Activated T-cell treated with anti-CD3 and anti-CD28 coated beads, Interleukin-2, amount 50 U/mL, for 72 hours (primary cell): ENCODE data around the gene DIAPH2. TPM values are rescaled to one million over a fixed set of nuclear protein-coding genes. Genes with fewer than 3 reads are reported as not detected.
A peak's percentile ranks its signal among the peaks of the same experiment; 100 is the strongest.

Experiments
- ATAC-seq, 2 donors: fragments of 150-1000 bp; cut with Tn5 transposase; replicated peaks in 1 of 2; 2 replicates each; pipeline ENCODE4 v1.10.0; 2021; ENCODE audit warnings: moderate library complexity in 2 of 2, mild to moderate bottlenecking in 1 of 2
- DNase-seq, 2 donors: peaks; one replicate each; pipeline ENCODE4 v3.0.0; 2021 to 2022; ENCODE audit warnings: mixed read lengths in 1 of 2
- H3K27ac Mint-ChIP-seq: one replicate; pipeline ENCODE4 v1.8.0; 2022; ENCODE audit warnings: mild to moderate bottlenecking, moderate library complexity, mixed read lengths
- H3K27me3 Mint-ChIP-seq: one replicate; pipeline ENCODE4 v1.8.0; 2022; ENCODE audit warnings: low read depth, mixed read lengths
- H3K36me3 Mint-ChIP-seq, 2 donors: one replicate each; pipeline ENCODE4 v1.8.0; 2022; ENCODE audit warnings: mixed read lengths in 2 of 2, mild to moderate bottlenecking in 1 of 2; ENCODE audit not compliant: insufficient read depth in 2 of 2
- H3K4me1 Mint-ChIP-seq: one replicate; pipeline ENCODE4 v1.8.0; 2022; ENCODE audit warnings: low read depth, mixed read lengths
- H3K4me3 Mint-ChIP-seq, 2 donors: one replicate each; pipeline ENCODE4 v1.8.0; 2022; ENCODE audit warnings: mild to moderate bottlenecking in 2 of 2, mixed read lengths in 2 of 2, moderate library complexity in 2 of 2
- H3K9me3 Mint-ChIP-seq, 2 donors: one replicate each; pipeline ENCODE4 v1.8.0; 2022; ENCODE audit warnings: mixed read lengths in 2 of 2
- total RNA-seq, 2 donors: library from RNA; stranded (reverse); gene quantifications; one replicate each; pipeline ENCODE4 v1.2.3, GENCODE V29; 2022

Gene DIAPH2
- total RNA-seq, 2 donors from 2014 or later, result 10.6 to 11.6 TPM

- H3K27ac Mint-ChIP-seq, result no peak overlapping the region
- no peak for ATAC-seq
- no peaks in the 10 kb centered on the region for H3K9me3 Mint-ChIP-seq
- no peaks in the 10 kb centered on the region for H3K36me3 Mint-ChIP-seq
- H3K27me3 Mint-ChIP-seq, result peaks cover 8% of the 10 kb centered on the region
- no peaks in the 10 kb centered on the region for H3K4me1 Mint-ChIP-seq
- H3K4me3 Mint-ChIP-seq, result no peak overlapping the region
- no peak for DNase-seq
Observed at GRCh38 chrX:97587171-97587570, 902.5 kb downstream of the DIAPH2 start.

GRCh38 chrX:97594646-97595224, 910.1 kb downstream of the DIAPH2 start:
- Mint-ChIP-seq H3K27ac (no peak overlapping the region), H3K4me1 (peaks cover 13% of the 10 kb centered on the region), H3K9me3 (no peaks in the 10 kb centered on the region), H3K36me3 (peaks cover 0 to 3% of the 10 kb centered on the region in 2 donors), H3K27me3 (no peaks in the 10 kb centered on the region), H3K4me3 (no peak overlapping the region)
- DNase-seq (no peak), ATAC-seq (no peak)

- ATAC-seq (peak; percentile 99 to 100), DNase-seq (peak; percentile 38 to 46)
- no peaks in the 10 kb centered on the region for H3K9me3 Mint-ChIP-seq
- peaks cover 13% of the 10 kb centered on the region for H3K4me1 Mint-ChIP-seq
- peak overlapping the region; percentile 91 for H3K27ac Mint-ChIP-seq
- peaks cover 0 to 3% of the 10 kb centered on the region in 2 donors for H3K36me3 Mint-ChIP-seq
- H3K4me3 Mint-ChIP-seq, result peak overlapping the region; percentile 52 to 58
- peaks cover 6% of the 10 kb centered on the region for H3K27me3 Mint-ChIP-seq
Observed at GRCh38 chrX:97597954-97598353, 913.3 kb downstream of the DIAPH2 start.

- DNase-seq (no peak), ATAC-seq (no peak)
- H3K27me3 Mint-ChIP-seq, result peaks cover 11% of the 10 kb centered on the region
- H3K27ac Mint-ChIP-seq, result no peak overlapping the region
- H3K4me1 Mint-ChIP-seq, result peaks cover 12% of the 10 kb centered on the region
- peaks cover 0 to 3% of the 10 kb centered on the region in 2 donors for H3K36me3 Mint-ChIP-seq
- H3K9me3 Mint-ChIP-seq, result no peaks in the 10 kb centered on the region
- no peak overlapping the region for H3K4me3 Mint-ChIP-seq
Observed at GRCh38 chrX:97602465-97603258, 918.0 kb downstream of the DIAPH2 start.

GRCh38 chrX:97605271-97605670, 920.6 kb downstream of the DIAPH2 start:
- Mint-ChIP-seq H3K27ac (no peak overlapping the region), H3K36me3 (no peaks in the 10 kb centered on the region), H3K4me3 (no peak overlapping the region), H3K9me3 (no peaks in the 10 kb centered on the region), H3K27me3 (peaks cover 11% of the 10 kb centered on the region), H3K4me1 (no peaks in the 10 kb centered on the region)
- DNase-seq (no peak), ATAC-seq (no peak)

- Mint-ChIP-seq H3K27ac (no peak overlapping the region), H3K4me1 (no peaks in the 10 kb centered on the region), H3K27me3 (peaks cover 12% of the 10 kb centered on the region), H3K9me3 (no peaks in the 10 kb centered on the region), H3K36me3 (no peaks in the 10 kb centered on the region), H3K4me3 (no peak overlapping the region)
- ATAC-seq (no peak), DNase-seq (no peak)
Observed at GRCh38 chrX:97609357-97609756, 924.7 kb downstream of the DIAPH2 start.

- Mint-ChIP-seq H3K27ac (no peak overlapping the region), H3K4me3 (no peak overlapping the region), H3K9me3 (no peaks in the 10 kb centered on the region)
Observed at GRCh38 chrX:97609938-97610337, 925.3 kb downstream of the DIAPH2 start.

GRCh38 chrX:97616883-97617530, 932.4 kb downstream of the DIAPH2 start:
- H3K4me1 Mint-ChIP-seq, result no peaks in the 10 kb centered on the region
- no peak overlapping the region for H3K4me3 Mint-ChIP-seq
- no peak overlapping the region for H3K27ac Mint-ChIP-seq
- H3K36me3 Mint-ChIP-seq, result no peaks in the 10 kb centered on the region
- peaks cover 20% of the 10 kb centered on the region for H3K27me3 Mint-ChIP-seq
- ATAC-seq, result no peak
- no peaks in the 10 kb centered on the region for H3K9me3 Mint-ChIP-seq
- DNase-seq, result peak in 1 of 2 donors; percentile 0

More at GRCh38 chrX:97609938-97610337, 925.3 kb downstream of the DIAPH2 start:
- no peak for DNase-seq
- Mint-ChIP-seq H3K36me3 (no peaks in the 10 kb centered on the region), H3K27me3 (peaks cover 17% of the 10 kb centered on the region), H3K4me1 (no peaks in the 10 kb centered on the region)
- ATAC-seq, result no peak

- Mint-ChIP-seq H3K27ac (no peak overlapping the region), H3K27me3 (peaks cover 13% of the 10 kb centered on the region), H3K4me3 (no peak overlapping the region), H3K36me3 (no peaks in the 10 kb centered on the region), H3K4me1 (no peaks in the 10 kb centered on the region), H3K9me3 (no peaks in the 10 kb centered on the region)
- ATAC-seq (no peak), DNase-seq (no peak)
Observed at GRCh38 chrX:97619499-97619898, 934.9 kb downstream of the DIAPH2 start.

- no peak overlapping the region for H3K4me3 Mint-ChIP-seq
- H3K36me3 Mint-ChIP-seq, result no peaks in the 10 kb centered on the region
- DNase-seq, result no peak
- no peak overlapping the region for H3K27ac Mint-ChIP-seq
- peaks cover 12% of the 10 kb centered on the region for H3K27me3 Mint-ChIP-seq
- no peak for ATAC-seq
- no peaks in the 10 kb centered on the region for H3K4me1 Mint-ChIP-seq
- H3K9me3 Mint-ChIP-seq, result no peaks in the 10 kb centered on the region
Observed at GRCh38 chrX:97622111-97622510, 937.5 kb downstream of the DIAPH2 start.

- Mint-ChIP-seq H3K36me3 (no peaks in the 10 kb centered on the region), H3K9me3 (no peaks in the 10 kb centered on the region), H3K4me1 (no peaks in the 10 kb centered on the region), H3K27ac (no peak overlapping the region), H3K4me3 (no peak overlapping the region), H3K27me3 (peaks cover 26% of the 10 kb centered on the region)
- ATAC-seq (no peak), DNase-seq (no peak)
Observed at GRCh38 chrX:97628326-97628725, 943.7 kb downstream of the DIAPH2 start.

- Mint-ChIP-seq H3K27me3 (peaks cover 26% of the 10 kb centered on the region), H3K9me3 (no peaks in the 10 kb centered on the region), H3K36me3 (no peaks in the 10 kb centered on the region), H3K4me3 (no peak overlapping the region), H3K27ac (no peak overlapping the region), H3K4me1 (no peaks in the 10 kb centered on the region)
- DNase-seq (no peak), ATAC-seq (no peak)
Observed at GRCh38 chrX:97628807-97629596, 944.4 kb downstream of the DIAPH2 start.

GRCh38 chrX:97629597-97629985, 944.9 kb downstream of the DIAPH2 start:
- H3K36me3 Mint-ChIP-seq, result no peaks in the 10 kb centered on the region
- ATAC-seq (no peak), DNase-seq (no peak)
- no peak overlapping the region for H3K27ac Mint-ChIP-seq
- H3K4me3 Mint-ChIP-seq, result no peak overlapping the region
- no peaks in the 10 kb centered on the region for H3K4me1 Mint-ChIP-seq
- no peaks in the 10 kb centered on the region for H3K9me3 Mint-ChIP-seq
- peaks cover 26% of the 10 kb centered on the region for H3K27me3 Mint-ChIP-seq
